HFFc6 (cell line): ENCODE data around the gene DOHH. TPM values are rescaled to one million over a fixed set of nuclear protein-coding genes. Genes with fewer than 3 reads are reported as not detected.

Experiments used
- total RNA-seq, 6 experiments: library from RNA; stranded (reverse); fragmentation: NEBNext Ultra II Directional; extraction: Animal tissue kit (Norgen Biotek cat#: 25700); gene quantifications; 2 replicates in 1 of 6; 3 replicates in 5 of 6; pipeline ENCODE4 v1.2.3, GENCODE V29; 2021

DOHH gene
- total RNA-seq, 6 experiments from 2014 or later: 14.3 to 20.4 (median 17.0) TPM

Other genes starting within 250 kb of the DOHH start
- 100 to 1,000 TPM; 186 to 219 (median 211) TPM for gene NFIC, start 134.1 kb downstream of the DOHH start, total RNA-seq
- gene SMIM24, start 20.1 kb downstream of the DOHH start, total RNA-seq: not detected
- gene SMIM44, start 17.2 kb downstream of the DOHH start, total RNA-seq: not detected
- 10 to 100 TPM; 43.9 to 56.8 (median 46.0) TPM for gene FZR1, start 5.6 kb upstream of the DOHH start, total RNA-seq
- under 1 TPM in 5 of 6 experiments, not detected in 1; 0.25 to 0.51 (median 0.46) TPM for gene TEKTIP1, start 38.5 kb upstream of the DOHH start, total RNA-seq
- gene MFSD12, start 56.9 kb upstream of the DOHH start, total RNA-seq: 100 to 1,000 TPM in 2 of 6 experiments, 10 to 100 TPM in 4; 75.1 to 101 (median 79.6) TPM
- 10 to 100 TPM; 73.5 to 90.1 (median 78.3) TPM for gene HMG20B, start 72.3 kb upstream of the DOHH start, total RNA-seq
- under 1 TPM in 4 of 6 experiments, not detected in 2; 0.10 to 0.17 (median 0.11) TPM for gene GIPC3, start 84.8 kb upstream of the DOHH start, total RNA-seq
- gene TBXA2R, start 106.2 kb upstream of the DOHH start, total RNA-seq: 1 to 10 TPM; 7.1 to 8.8 (median 7.4) TPM
- gene CACTIN, start 126.1 kb upstream of the DOHH start, total RNA-seq: 10 to 100 TPM; 22.7 to 25.3 (median 24.9) TPM
- gene PIP5K1C, start 199.8 kb upstream of the DOHH start, total RNA-seq: 10 to 100 TPM; 73.8 to 95.6 (median 78.7) TPM
- not detected for gene TJP3, start 207.7 kb upstream of the DOHH start, total RNA-seq